ENCODE data around the gene KPNA2. TPM values are rescaled to one million over a fixed set of nuclear protein-coding genes. Genes with fewer than 3 reads are reported as not detected.
A peak's percentile ranks its signal among the peaks of the same experiment; 100 is the strongest.
"Not testable (repeated sequence)": the region's sequence is repeated elsewhere in the genome, so short reads cannot be mapped to it uniquely, and the experiment has no call there.

KPNA2 gene
- total and polyA plus RNA-seq, 5 donors, result 16.5 to 29.5 (median 22.1) TPM

DNA sequence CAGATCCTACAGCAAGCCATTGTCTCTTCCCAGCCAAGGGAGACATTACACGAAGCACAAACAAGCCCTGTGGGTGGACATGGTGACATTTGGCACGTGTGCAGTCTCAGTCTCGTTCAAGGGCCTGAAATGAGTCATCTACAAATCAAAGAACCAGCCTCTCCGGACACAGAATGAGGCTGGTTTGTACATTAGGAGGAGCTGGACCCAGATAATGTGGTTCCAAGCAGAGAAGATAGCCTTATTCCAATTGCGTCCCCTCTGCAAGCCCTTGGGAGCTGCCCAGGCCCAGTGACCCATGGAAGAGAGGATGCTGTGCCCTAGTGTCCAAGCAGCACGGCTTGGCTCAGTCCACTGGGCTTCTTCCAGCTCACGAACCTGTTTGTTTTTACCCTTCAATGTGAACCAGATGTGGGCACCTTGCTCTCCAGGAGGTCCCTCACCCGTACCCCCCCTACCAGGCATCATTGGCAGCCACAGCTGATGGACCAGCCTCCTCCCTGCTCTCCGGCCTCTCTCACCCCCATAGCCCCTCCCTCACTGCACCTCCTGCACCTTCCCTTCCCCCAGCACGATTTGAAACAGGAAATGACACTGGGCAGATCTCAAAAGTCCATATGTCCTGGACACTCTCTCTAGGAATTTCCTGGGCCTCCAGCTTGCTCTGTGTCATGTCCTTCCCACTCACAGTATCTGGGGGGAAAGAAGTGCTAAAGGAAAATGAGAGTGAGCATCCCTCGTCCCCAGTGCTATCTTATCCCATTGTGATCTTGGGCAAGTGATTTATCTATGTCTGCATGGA is 26.2 kb downstream of the KPNA2 start:
- Histone ChIP-seq H3K4me1 (ENCODE audit: control insufficient read depth, insufficient read depth, low read length) (peaks cover 5% of the 10 kb centered on the region), H3K4me3 (ENCODE audit: low read length) (no peak overlapping the region), H3K27me3 (ENCODE audit: control insufficient read depth, insufficient read depth) (no peaks in the 10 kb centered on the region), H3K9me3 (ENCODE audit: control insufficient read depth, low read length) (no peaks in the 10 kb centered on the region), H3K27ac (ENCODE audit: low read length) (no peak overlapping the region)
- peak in 1 of 3 donors; percentile 48 for DNase-seq
- ATAC-seq, result peak; percentile 62 to 70
- intact Hi-C loops (cut with DNase I), result no loop called here
- WGBS, result 38% methylated on average over 11 of the region's 11 CpGs

DNA sequence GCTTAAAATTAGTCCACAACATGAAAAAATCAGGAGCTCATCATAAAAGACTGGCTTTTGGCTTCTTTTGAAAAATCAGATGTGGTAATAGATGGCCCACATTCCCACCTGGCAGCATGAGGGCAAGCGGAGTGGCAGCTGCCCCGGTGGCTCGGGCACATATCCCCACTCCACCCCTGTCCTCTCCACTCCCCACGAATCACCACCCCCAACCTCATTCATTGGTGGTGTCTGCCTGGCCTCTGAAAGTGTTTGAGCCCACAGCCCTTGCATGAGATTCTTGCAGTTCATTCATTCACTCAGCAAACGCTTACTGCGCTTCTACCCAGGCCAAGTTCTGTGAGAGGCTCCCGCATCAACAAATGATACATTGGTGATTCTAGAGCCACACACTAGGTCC is 29.8 kb downstream of the KPNA2 start:
- H3K4me1 ChIP-seq (ENCODE audit: control insufficient read depth, insufficient read depth, low read length); H3K4me3 ChIP-seq (ENCODE audit: low read length); H3K27me3 ChIP-seq (ENCODE audit: control insufficient read depth, insufficient read depth); DNase-seq; intact Hi-C loops (cut with DNase I); H3K27ac ChIP-seq (ENCODE audit: low read length); ATAC-seq; H3K9me3 ChIP-seq (ENCODE audit: control insufficient read depth, low read length): not testable (repeated sequence)
- WGBS, result 95% methylated on average over 7 of the region's 7 CpGs

DNA sequence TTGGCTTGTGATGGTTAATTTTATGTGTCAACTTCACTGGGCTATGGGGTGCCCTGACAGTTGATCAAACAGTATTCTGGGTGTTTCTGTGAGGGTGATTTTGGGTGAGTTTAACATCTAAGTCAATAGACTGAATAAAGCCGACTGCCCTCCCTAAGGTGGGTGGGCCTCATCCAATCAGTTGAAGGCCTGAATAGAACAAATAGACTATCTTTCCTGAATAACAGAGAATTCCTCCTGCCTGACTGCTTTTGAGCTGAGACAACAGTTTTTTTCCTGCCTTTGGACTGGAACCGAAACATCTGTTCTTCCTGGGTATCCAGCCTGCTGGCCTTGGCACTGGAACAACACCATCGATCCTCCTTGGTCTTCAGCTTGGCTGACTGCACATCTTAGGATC is 33.0 kb downstream of the KPNA2 start:
- intact Hi-C loops (cut with DNase I); DNase-seq; H3K4me1 ChIP-seq (ENCODE audit: control insufficient read depth, insufficient read depth, low read length); H3K27me3 ChIP-seq (ENCODE audit: control insufficient read depth, insufficient read depth); ATAC-seq; H3K4me3 ChIP-seq (ENCODE audit: low read length); H3K27ac ChIP-seq (ENCODE audit: low read length); H3K9me3 ChIP-seq (ENCODE audit: control insufficient read depth, low read length): not testable (repeated sequence)
- WGBS, result 90% methylated on average over 3 of the region's 3 CpGs

DNA sequence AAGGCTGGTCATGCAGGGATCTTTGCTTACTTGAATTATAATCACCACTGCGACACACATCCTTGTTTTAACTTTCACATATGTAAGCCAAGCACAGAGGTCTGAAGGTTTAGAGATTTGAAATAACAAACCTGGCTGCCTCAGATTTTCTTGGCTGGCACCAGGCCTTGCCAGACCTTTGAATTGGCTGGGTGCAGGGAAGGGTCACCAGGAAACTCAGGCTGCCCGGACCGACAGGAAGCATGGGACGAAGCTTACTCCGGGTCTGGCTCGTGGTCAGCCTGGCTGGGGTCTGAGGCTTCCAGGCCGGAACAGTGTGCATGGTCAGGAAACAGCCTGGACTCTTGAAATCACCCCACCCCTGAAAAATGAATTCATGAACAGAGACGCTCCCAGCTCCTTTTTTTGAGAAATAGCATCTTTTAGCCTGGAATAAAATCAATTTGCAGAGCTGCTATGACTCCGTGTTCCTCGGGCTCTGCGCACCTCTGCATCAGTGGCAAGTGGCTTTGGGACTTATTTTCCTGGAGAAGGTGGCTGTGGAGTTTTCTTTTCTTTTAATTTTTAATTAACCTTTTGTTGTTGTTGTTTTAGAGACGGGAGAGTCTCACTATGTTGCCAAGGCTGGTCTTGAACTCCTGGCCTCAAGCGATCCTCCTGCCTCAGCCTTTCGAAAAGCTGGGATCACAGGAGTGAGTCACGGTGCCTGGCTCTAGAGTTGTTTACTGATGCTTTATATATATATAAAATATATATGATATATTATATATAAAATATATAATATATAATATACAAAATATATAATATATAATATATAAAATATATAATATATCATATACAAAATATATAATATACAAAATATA is 35.3 kb downstream of the KPNA2 start:
- peak; percentile 94 to 95 for ATAC-seq
- H3K9me3 ChIP-seq (ENCODE audit: control insufficient read depth, low read length); H3K4me1 ChIP-seq (ENCODE audit: control insufficient read depth, insufficient read depth, low read length); H3K4me3 ChIP-seq (ENCODE audit: low read length); intact Hi-C loops (cut with DNase I); H3K27me3 ChIP-seq (ENCODE audit: control insufficient read depth, insufficient read depth): not testable (repeated sequence)
- peak overlapping the region; percentile 17 for H3K27ac ChIP-seq (ENCODE audit: low read length)
- WGBS, result 45% methylated on average over 15 of the region's 15 CpGs
- peak; percentile 49 to 83 (median 82) for DNase-seq

DNA sequence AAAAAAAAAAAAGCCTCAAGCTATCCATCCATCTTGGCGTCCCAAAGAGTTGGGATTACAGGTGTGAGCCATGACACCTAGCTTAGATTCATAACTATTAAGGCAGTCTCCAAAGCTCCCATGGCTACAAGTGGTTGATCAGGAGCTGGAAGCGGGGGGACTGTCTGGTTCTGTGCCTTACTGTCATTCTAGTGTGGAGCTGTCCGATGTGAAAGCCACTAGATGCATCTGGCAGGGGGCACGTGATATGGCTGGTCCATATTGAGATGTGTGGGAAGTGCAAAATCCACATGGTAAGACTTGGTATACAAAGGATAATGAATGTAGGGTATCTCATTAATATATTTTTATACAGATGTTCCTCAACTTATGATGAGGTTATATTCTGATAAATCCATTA is 38.7 kb downstream of the KPNA2 start:
- Histone ChIP-seq H3K27ac (ENCODE audit: low read length) (no peak overlapping the region), H3K4me3 (ENCODE audit: low read length) (no peak overlapping the region), H3K4me1 (ENCODE audit: control insufficient read depth, insufficient read depth, low read length) (no peaks in the 10 kb centered on the region), H3K9me3 (ENCODE audit: control insufficient read depth, low read length) (no peaks in the 10 kb centered on the region), H3K27me3 (ENCODE audit: control insufficient read depth, insufficient read depth) (no peaks in the 10 kb centered on the region)
- WGBS, result 86% methylated on average over 4 of the region's 4 CpGs
- intact Hi-C loops (cut with DNase I), result no loop called here
- no peak for ATAC-seq
- no peak for DNase-seq

DNA sequence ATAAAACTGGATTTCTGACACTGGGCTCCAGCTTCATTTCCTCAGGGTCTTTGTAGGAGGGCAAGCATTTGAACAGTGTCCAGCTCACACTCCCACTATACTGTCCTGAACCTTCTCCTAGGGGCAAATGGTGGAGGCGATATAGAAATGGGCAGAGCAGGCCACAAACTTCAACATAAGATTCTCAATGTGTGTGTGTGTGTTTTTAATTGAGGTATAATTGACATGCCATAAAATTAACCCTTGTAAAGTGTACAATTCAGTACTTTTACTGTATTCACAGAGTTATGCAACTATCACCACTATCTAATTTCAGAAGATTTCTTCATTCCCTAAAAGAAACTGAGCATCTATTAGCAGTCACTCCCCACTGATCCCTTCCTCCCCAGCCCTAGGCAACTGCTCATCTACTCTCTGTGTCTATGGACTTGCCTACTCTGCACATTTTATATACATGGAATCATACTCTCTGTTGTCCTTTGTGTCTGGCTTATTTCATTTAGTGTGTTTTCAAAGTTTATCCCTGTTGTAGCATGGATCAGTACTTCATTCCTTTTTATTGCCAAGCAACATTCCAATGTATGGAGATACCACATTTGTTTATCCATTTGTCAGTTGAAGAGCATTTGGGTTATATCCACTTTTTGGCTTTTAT is 40.5 kb downstream of the KPNA2 start:
- H3K9me3 ChIP-seq (ENCODE audit: control insufficient read depth, low read length); intact Hi-C loops (cut with DNase I); H3K4me1 ChIP-seq (ENCODE audit: control insufficient read depth, insufficient read depth, low read length); H3K27ac ChIP-seq (ENCODE audit: low read length); ATAC-seq; DNase-seq; H3K4me3 ChIP-seq (ENCODE audit: low read length); H3K27me3 ChIP-seq (ENCODE audit: control insufficient read depth, insufficient read depth): not testable (repeated sequence)
- WGBS, result 92% methylated on average over 1 of the region's 1 CpG

DNA sequence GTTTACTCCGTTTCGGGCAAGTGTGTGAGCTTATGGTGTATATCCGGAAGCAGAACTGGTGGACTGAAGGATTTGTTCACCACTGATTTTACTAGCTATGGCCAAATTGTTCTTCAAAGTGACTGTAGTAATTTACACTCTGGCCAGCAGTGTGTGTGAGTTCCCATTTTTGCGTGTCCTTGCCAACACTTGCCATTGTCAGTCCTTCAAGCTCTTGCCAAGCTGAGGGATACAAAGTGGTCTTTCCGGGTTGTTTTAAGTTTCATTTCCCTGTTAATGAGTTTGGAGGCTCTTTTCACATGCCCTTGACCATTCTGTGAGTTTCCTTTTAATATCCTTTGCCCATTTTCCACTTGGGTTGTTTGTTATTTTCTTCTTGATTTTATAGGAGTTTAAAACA is 42.0 kb downstream of the KPNA2 start:
- DNase-seq; ATAC-seq; H3K4me1 ChIP-seq (ENCODE audit: control insufficient read depth, insufficient read depth, low read length); H3K27me3 ChIP-seq (ENCODE audit: control insufficient read depth, insufficient read depth); H3K9me3 ChIP-seq (ENCODE audit: control insufficient read depth, low read length); H3K4me3 ChIP-seq (ENCODE audit: low read length); intact Hi-C loops (cut with DNase I); H3K27ac ChIP-seq (ENCODE audit: low read length): not testable (repeated sequence)
- WGBS, result 54% methylated on average over 5 of the region's 5 CpGs

DNA sequence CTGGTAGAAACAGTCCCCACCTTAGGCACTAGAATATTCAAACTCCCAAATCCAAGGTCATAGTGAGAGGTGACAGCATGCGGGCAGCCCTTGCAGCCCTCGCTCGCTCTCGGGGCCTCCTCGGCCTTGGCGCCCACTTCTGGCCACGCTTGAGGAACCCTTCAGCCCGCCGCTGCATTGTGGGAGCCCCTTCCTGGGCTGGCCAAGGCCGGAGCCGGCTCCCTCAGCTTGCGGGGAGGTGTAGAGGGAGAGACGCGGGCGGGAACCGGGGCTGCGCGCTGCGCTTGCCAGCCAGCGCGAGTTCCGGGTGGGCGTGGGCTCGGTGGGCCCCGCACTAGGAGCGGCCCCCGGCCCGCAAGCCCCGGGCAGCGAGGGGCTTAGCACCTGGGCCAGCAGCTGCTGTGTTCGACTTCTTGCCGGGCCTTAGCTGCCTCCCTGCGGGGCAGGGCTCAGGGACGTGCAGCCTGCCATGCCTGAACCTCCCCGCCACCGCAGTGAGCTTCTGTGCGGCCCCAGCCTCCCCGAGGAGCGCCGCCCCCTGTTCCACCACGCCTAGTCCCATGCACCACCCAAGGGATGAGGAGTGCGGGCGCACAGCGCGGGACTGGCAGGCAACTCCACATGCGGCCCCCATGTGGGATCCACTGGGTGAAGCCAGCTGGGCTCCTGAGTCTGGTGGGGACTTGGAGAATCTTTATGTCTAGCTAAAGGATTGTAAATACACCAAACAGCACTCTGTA is 45.0 kb downstream of the KPNA2 start:
- H3K27ac ChIP-seq (ENCODE audit: low read length), result no peak overlapping the region
- whole genome bisulfite sequencing, result 97% methylated on average over 46 of the region's 46 CpGs
- no peaks in the 10 kb centered on the region for H3K4me1 ChIP-seq (ENCODE audit: control insufficient read depth, insufficient read depth, low read length)
- DNase-seq (no peak), ATAC-seq (no peak)
- H3K27me3 ChIP-seq (ENCODE audit: control insufficient read depth, insufficient read depth), result no peaks in the 10 kb centered on the region
- H3K4me3 ChIP-seq (ENCODE audit: low read length), result no peak overlapping the region
- intact Hi-C loops (cut with DNase I), result no loop called here
- H3K9me3 ChIP-seq (ENCODE audit: control insufficient read depth, low read length), result no peaks in the 10 kb centered on the region

DNA sequence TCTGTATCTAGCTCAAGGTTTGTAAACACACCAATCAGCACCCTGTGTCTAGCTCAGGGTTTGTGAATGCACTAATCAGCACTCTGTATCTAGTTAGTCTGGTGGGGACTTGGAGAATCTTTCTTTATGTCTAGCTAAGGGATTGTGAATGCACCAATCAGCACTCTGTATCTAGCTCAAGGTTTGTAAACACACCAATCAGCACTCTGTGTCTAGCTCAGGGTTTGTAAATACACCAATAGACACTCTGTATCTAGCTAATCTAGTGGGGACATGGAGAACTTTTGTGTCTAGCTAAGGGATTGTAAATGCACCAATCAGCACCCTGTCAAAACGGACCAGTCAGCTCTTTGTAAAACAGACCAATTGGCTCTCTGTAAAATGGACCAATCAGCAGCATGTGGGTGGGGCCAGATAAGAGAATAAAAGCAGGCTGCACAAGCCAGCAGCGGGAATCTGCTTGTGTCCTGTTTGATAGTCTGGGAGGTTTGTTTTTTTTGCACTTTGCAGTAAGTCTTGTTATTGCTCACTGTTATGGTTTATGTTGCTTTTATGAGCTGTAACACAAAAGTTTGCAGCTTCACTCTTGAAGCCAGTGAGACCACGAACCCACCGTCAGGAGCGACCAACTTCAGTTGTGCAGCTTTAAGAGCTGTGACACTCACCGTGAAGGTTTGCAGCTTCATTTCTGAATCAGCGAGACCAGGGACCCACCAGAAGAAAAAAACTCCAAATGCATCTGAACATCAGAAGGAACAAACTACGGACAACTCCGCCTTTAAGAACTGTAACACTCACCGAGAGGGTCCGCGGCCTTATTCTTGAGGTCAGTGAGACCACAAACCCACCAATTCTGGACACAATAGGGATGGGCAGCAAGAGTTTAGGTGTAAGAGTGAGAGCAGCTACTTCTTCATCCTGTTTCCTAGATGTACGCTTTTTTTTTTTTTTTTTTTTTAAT is 46.0 kb downstream of the KPNA2 start:
- DNase-seq; H3K27ac ChIP-seq (ENCODE audit: low read length); H3K9me3 ChIP-seq (ENCODE audit: control insufficient read depth, low read length); H3K4me1 ChIP-seq (ENCODE audit: control insufficient read depth, insufficient read depth, low read length); H3K27me3 ChIP-seq (ENCODE audit: control insufficient read depth, insufficient read depth); H3K4me3 ChIP-seq (ENCODE audit: low read length); ATAC-seq; intact Hi-C loops (cut with DNase I): not testable (repeated sequence)
- WGBS, result 92% methylated on average over 13 of the region's 13 CpGs
